ENCODE results near the gene GLRX3. TPM values are rescaled to one million over a fixed set of nuclear protein-coding genes. Genes with fewer than 3 reads are reported as not detected.

Gene GLRX3
- total RNA-seq, 1 experiment from 2014 or later, result 79.8 TPM

- Mint-ChIP-seq H3K9me3 (ENCODE audit: low read depth, unreplicated experiment) (no peaks in the 10 kb centered on the region), H3K4me1 (ENCODE audit: low read depth, unreplicated experiment) (no peaks in the 10 kb centered on the region), H3K27me3 (ENCODE audit: unreplicated experiment) (no peaks in the 10 kb centered on the region), H3K36me3 (ENCODE audit: insufficient read depth, unreplicated experiment) (no peaks in the 10 kb centered on the region), H3K4me3 (ENCODE audit: low read depth, unreplicated experiment) (no peak overlapping the region), H3K27ac (ENCODE audit: unreplicated experiment) (no peak overlapping the region)
- no peak for TF ChIP-seq CTCF (IDR thresholded peaks at IDR 0.05; ENCODE audit: unreplicated experiment)
- no peak for DNase-seq
- BruUV-seq (replicated peaks), result no TSS peak
- intact Hi-C loops (cut with micrococcal nuclease; ENCODE audit: unreplicated experiment), result no loop called here
- CTCF ChIA-PET, result no interaction called here
Measured at GRCh38 chr10:130121486-130122079, 14.6 kb upstream of the GLRX3 start.

DNA sequence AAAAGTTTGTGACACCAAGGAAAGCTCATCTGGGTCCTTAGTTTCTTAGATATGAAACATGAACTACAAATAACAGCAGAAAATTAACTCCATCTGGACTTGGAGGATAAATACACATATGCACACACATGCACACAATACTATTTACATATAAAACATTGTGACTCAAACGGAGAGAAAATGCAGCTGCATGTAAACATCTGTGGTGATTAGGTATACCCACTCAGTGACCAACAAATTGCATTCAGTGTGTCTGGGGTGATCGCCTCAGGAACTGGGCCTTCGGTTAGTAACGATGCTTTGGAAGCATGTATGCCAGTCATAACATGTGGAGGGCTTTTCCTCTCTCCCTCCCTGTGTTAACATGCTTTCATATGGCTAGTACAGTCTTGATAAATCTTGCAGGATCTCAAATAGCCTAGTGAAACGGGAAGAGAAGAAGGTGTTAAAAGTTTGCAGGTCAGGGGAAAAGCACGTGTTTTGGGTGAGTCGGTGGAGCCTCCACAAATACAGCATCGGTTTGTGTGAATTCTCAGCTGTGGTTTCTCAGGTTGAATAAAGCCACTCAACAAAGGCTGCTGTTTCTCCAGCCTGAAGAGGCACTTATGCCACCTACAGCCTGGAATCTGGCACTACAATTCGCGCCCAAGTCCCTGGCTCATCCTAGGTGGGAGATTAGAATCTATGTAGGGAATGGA, 8.7 kb upstream of the GLRX3 start:
- peaks cover 8% of the 10 kb centered on the region for H3K4me1 Mint-ChIP-seq (ENCODE audit: low read depth, unreplicated experiment)
- H3K27me3 Mint-ChIP-seq (ENCODE audit: unreplicated experiment), result peaks cover 13% of the 10 kb centered on the region
- no peaks in the 10 kb centered on the region for H3K9me3 Mint-ChIP-seq (ENCODE audit: low read depth, unreplicated experiment)
- TF ChIP-seq CTCF (IDR thresholded peaks at IDR 0.05; ENCODE audit: unreplicated experiment), result peak; percentile 46
- H3K36me3 Mint-ChIP-seq (ENCODE audit: insufficient read depth, unreplicated experiment), result no peaks in the 10 kb centered on the region
- intact Hi-C loops (cut with micrococcal nuclease; ENCODE audit: unreplicated experiment), result no loop called here
- no peak overlapping the region for H3K4me3 Mint-ChIP-seq (ENCODE audit: low read depth, unreplicated experiment)
- no TSS peak for BruUV-seq (replicated peaks)
- DNase-seq, result peak; percentile 58
- CTCF ChIA-PET, result interaction anchor here (0.6 to 1.8 kb wide), 2 partner anchors 16 to 65 kb away, joined by 4 to 5 read pairs; no protein-coding TSS in a partner anchor
- no peak overlapping the region for H3K27ac Mint-ChIP-seq (ENCODE audit: unreplicated experiment)

DNA sequence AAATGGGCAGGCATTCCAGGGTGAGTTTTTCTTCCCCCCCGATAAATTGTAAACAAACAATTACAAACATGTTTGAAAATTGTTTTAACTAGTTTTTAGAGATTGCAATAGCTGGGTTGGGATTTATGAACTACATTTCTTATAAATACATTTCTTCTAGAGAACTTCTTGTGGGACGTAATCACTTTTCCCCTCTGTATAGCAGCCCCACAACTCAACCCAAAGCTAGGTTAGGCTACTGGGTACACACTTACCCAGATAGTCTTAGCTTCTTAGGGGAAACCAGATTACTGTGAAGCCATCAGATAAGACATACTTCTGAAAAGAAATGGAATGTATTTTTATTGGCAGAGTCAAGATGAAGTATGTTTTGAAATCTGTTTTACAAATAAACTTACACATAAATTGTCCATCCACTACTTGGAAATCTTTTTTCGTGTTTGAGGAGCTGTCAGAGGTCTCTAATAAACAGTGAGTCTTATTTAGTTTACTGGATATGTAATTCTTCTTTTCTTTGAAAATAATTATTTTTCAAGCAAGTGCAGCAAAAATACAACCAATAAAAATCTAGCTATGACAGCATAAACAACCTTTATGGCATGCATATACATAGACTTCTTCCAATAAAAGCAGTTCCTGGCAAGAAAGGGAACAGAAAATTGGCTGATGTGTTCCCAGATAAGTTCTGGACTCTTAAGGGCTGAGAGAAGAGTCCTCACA, 8.0 kb upstream of the GLRX3 start:
- CTCF ChIA-PET, result interaction anchor here (1.8 kb wide), 1 partner anchor 17 kb away, joined by 5 read pairs; no protein-coding TSS in a partner anchor

DNA sequence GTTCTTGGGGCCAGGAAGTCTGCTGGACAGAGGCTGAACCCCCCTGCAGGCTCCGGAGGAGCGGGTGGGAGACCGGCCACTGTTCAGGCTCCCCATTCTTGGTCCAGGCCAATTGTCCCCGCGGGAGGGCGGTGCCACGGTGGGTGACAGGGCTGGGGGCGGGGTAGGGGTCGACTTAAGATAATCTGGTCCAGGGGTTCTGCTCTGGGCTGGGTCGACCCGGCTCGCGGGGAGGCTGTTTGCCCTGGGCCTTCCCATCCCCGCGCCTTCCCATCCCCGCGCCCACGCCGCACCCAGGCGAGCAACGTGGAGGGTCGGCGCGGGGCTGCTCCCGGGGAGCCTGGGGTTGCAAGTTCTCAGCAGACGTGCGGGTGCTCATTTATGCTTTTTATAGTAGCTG, 7.3 kb upstream of the GLRX3 start:
- peaks cover 13% of the 10 kb centered on the region for H3K27me3 Mint-ChIP-seq (ENCODE audit: unreplicated experiment)
- no TSS peak for BruUV-seq (replicated peaks)
- no peak overlapping the region for H3K27ac Mint-ChIP-seq (ENCODE audit: unreplicated experiment)
- H3K36me3 Mint-ChIP-seq (ENCODE audit: insufficient read depth, unreplicated experiment), result no peaks in the 10 kb centered on the region
- intact Hi-C loops (cut with micrococcal nuclease; ENCODE audit: unreplicated experiment), result no loop called here
- DNase-seq, result no peak
- H3K9me3 Mint-ChIP-seq (ENCODE audit: low read depth, unreplicated experiment), result no peaks in the 10 kb centered on the region
- TF ChIP-seq CTCF (IDR thresholded peaks at IDR 0.05; ENCODE audit: unreplicated experiment), result no peak
- H3K4me3 Mint-ChIP-seq (ENCODE audit: low read depth, unreplicated experiment), result no peak overlapping the region
- peaks cover 8% of the 10 kb centered on the region for H3K4me1 Mint-ChIP-seq (ENCODE audit: low read depth, unreplicated experiment)
- CTCF ChIA-PET, result no interaction called here

More for the DNA sequence above, 8.0 kb upstream of the GLRX3 start:
- Mint-ChIP-seq H3K27ac (ENCODE audit: unreplicated experiment) (no peak overlapping the region), H3K36me3 (ENCODE audit: insufficient read depth, unreplicated experiment) (no peaks in the 10 kb centered on the region), H3K4me3 (ENCODE audit: low read depth, unreplicated experiment) (no peak overlapping the region), H3K9me3 (ENCODE audit: low read depth, unreplicated experiment) (no peaks in the 10 kb centered on the region), H3K4me1 (ENCODE audit: low read depth, unreplicated experiment) (peaks cover 8% of the 10 kb centered on the region), H3K27me3 (ENCODE audit: unreplicated experiment) (peaks cover 13% of the 10 kb centered on the region)
- DNase-seq, result no peak
- intact Hi-C loops (cut with micrococcal nuclease; ENCODE audit: unreplicated experiment), result no loop called here
- no peak for TF ChIP-seq CTCF (IDR thresholded peaks at IDR 0.05; ENCODE audit: unreplicated experiment)
- no TSS peak for BruUV-seq (replicated peaks)

Measured in Calu3 (cell line).